Retinal pigment epithelial cell (primary cell): ENCODE results near the gene SEPTIN1.

ENCODE experiments used
- DNase-seq: peaks from one replicate; pipeline ENCODE4 v3.0.0-alpha.2; 2010; ENCODE audit warnings: low read depth
- H3K4me3 ChIP-seq: 2 replicates; pipeline ENCODE4 v1.5.1; 2011; ENCODE audit warnings: mild to moderate bottlenecking, low read length, control low read depth, moderate library complexity
- TF ChIP-seq, protein P1 (sequence below): conservative IDR thresholded peaks from 2 replicates; pipeline ENCODE4 v1.5.1; 2011; ENCODE audit warnings: low read depth, low read length, control low read depth, inconsistent platforms

The SEPTIN1 gene

GRCh38 chr16:30378236-30379157 is 3.9 kb downstream of the SEPTIN1 start:
- TF ChIP-seq, protein P1, sequence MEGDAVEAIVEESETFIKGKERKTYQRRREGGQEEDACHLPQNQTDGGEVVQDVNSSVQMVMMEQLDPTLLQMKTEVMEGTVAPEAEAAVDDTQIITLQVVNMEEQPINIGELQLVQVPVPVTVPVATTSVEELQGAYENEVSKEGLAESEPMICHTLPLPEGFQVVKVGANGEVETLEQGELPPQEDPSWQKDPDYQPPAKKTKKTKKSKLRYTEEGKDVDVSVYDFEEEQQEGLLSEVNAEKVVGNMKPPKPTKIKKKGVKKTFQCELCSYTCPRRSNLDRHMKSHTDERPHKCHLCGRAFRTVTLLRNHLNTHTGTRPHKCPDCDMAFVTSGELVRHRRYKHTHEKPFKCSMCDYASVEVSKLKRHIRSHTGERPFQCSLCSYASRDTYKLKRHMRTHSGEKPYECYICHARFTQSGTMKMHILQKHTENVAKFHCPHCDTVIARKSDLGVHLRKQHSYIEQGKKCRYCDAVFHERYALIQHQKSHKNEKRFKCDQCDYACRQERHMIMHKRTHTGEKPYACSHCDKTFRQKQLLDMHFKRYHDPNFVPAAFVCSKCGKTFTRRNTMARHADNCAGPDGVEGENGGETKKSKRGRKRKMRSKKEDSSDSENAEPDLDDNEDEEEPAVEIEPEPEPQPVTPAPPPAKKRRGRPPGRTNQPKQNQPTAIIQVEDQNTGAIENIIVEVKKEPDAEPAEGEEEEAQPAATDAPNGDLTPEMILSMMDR, result peak; percentile 31
- H3K4me3 ChIP-seq, result peak overlapping the region; percentile 71
- peak; percentile 87 for DNase-seq

GRCh38 chr16:30377812-30378235 is 4.5 kb downstream of the SEPTIN1 start:
- H3K4me3 ChIP-seq, result peak overlapping the region; percentile 54
- TF ChIP-seq, protein P1, result no peak
- peak; percentile 70 for DNase-seq

- TF ChIP-seq, protein P1, result no peak
- H3K4me3 ChIP-seq, result peak overlapping the region; percentile 54
- no peak for DNase-seq
Measured at GRCh38 chr16:30377050-30377811, 5.1 kb downstream of the SEPTIN1 start.

DNA sequence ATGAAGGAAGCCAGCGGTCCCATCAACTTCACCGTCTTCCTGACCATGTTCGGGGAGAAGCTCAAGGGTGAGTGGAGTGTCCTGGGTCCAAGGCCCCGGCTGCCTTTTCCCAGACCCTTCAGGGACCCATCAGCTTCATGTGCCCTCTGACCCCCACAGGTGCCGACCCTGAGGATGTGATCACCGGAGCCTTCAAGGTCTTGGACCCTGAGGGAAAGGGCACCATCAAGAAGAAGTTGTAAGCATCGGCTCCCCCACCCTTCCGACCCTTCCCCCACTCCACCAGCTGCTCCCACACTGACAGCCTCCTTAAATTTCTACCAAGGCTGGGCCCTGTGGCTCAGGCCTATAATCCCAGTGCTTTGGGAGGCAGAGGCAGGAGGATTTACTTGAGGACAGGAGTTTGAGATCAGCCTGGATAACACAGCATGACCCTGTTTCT is 5.9 kb downstream of the SEPTIN1 start:
- TF ChIP-seq, protein P1, result no peak
- DNase-seq, result no peak
- no peak overlapping the region for H3K4me3 ChIP-seq

DNA sequence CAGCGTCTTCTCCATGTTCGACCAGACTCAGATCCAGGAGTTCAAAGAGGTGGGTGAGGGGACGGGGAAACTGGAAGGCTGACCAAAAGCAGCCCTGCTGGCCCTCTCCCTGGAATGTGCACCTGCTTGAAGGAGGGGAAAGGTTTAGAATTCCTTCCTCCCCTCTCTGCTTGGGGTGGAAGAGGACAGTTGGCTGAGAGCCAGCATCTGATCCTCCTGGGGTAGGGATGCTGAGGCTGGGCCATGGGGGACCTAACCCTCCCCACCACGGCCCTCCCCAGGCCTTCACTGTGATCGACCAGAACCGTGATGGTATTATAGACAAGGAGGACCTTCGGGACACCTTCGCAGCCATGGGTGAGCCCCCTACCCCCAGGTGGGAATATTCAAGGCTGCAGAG is 6.5 kb downstream of the SEPTIN1 start:
- no peak for DNase-seq
- no peak overlapping the region for H3K4me3 ChIP-seq
- TF ChIP-seq, protein P1, result no peak

- TF ChIP-seq, protein P1, result no peak
- H3K4me3 ChIP-seq, result no peak within 1 kb of the TSS
Measured at GRCh38 chr16:30374538-30374937, 7.8 kb downstream of the SEPTIN1 start, which contains the start of gene MYL11. Gene MYL11 (plus strand): TSS chr16:30374802. CDS start chr16:30374858, 56 bp downstream.

More at GRCh38 chr16:30374538-30374937, 7.8 kb downstream of the SEPTIN1 start, which contains the start of gene MYL11:
- no peak for DNase-seq
